HG03060 (cell line): ENCODE data around the gene LLGL1.

Source experiments
- ATAC-seq: cut with Tn5 transposase; IDR thresholded peaks from one replicate; pipeline ENCODE4 v1.9.1; 2021; ENCODE audit warnings: low read depth, moderate number of reproducible peaks; ENCODE audit not compliant: unreplicated experiment

Gene LLGL1

GRCh38 chr17:18228176-18228682 lies 2.8 kb downstream of the LLGL1 start:
- no peak for ATAC-seq

DNA sequence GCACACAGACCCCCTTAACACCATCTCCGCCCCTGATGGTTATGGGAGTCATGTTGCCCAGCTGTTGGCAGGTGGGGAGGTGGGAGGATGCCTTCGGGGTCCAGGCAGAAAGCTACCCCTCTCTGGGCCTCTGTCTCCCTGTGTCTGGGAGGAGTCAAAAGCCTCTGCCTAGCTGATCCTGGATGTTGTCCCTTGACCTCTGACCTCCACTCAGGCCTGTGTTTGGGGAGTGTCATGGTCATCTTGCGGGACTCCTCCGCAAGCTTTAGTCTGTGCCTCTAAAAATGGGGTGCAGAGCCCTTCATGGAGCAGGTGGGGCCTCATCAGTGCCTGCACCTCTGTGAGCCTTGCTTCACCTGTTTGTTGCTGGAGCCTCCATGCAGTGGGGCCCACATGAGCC lies 3.8 kb downstream of the LLGL1 start:
- no peak for ATAC-seq

- no peak for ATAC-seq
Measured at GRCh38 chr17:18229771-18230170, 4.3 kb downstream of the LLGL1 start.

GRCh38 chr17:18230288-18231141 lies 5.1 kb downstream of the LLGL1 start:
- no peak for ATAC-seq

DNA sequence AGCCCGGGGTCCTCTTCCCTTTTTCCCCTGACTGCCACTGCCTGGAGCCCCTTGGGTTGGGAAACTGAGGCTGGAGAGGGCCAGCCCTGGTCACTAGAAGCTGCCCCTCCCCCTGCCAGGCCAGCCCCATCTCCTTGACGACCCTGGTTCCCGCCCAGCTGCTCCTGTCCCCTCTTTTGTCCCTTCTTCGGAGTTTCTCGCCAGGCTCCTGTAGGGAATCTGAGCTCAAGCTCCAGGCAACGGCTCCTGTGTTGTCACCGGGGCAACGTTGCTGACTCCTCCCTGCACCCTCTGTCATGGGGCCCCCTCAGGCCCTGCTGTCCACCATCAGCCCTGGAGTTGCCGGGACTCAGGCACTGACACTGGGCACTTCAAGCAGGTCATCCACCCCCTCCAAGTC lies 5.7 kb downstream of the LLGL1 start:
- ATAC-seq, result no peak

- ATAC-seq, result no peak
Measured at GRCh38 chr17:18233803-18234518, 8.5 kb downstream of the LLGL1 start.

- no peak for ATAC-seq
Measured at GRCh38 chr17:18234853-18235380, 9.5 kb downstream of the LLGL1 start.

- no peak for ATAC-seq
Measured at GRCh38 chr17:18235743-18236256, 10.4 kb downstream of the LLGL1 start.

GRCh38 chr17:18236494-18236893 lies 11.1 kb downstream of the LLGL1 start:
- ATAC-seq, result no peak

GRCh38 chr17:18237461-18237860 lies 12.0 kb downstream of the LLGL1 start:
- no peak for ATAC-seq

- ATAC-seq, result no peak
Measured at GRCh38 chr17:18238299-18238698, 12.9 kb downstream of the LLGL1 start.

DNA sequence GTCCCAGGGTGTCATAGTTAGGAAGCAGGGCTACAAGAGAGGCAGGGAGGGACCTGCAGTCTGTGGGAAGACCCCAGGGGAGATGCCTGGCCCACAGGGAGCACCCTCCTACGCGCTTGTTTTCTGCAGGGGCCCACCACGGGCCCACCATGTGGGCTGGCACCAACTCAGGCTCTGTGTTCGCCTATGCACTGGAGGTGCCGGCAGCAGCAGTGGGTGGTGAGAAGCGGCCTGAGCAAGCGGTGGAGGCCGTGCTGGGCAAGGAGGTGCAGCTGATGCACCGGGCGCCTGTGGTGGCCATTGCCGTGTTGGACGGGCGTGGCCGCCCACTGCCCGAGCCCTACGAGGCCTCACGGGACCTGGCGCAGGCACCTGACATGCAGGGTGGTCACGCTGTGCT lies 15.0 kb downstream of the LLGL1 start:
- ATAC-seq, result no peak

GRCh38 chr17:18241229-18241871 lies 15.9 kb downstream of the LLGL1 start:
- no peak for ATAC-seq

DNA sequence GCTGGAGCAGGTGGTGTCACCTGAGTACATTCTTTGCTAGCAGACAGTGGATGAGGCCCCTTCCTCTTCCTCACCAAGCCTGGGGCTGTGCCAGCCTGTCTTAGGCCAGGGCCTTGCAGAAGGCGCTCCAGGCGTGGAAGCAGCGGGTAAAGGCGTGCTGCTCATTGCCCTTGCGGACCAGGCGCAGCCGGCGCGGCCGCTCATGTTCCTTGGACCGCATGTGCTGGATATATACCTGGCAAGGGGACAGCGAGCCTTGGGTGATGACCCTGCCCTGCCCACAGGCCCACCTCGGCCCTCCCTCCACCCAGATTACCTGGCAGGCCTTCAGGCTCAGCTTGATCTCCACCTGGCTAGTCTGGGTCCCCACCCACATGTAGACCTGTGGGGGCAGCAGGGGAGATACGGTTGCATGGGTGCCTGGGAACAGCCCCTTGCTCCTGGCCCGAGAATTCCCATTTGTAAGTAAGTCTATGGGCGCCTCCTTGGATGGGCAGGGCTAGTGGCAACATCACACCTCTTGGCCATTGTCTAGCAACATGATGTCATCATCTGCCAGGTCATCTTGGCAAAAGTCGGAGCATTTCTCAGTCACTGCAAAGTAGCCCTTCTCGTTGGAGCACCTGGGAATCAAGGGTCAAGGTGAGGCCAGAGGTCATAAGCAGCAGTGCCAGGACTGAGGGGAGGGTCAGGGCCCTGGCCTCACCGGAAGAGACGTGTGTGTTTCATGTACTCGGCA lies 19.8 kb downstream of the LLGL1 start:
- ATAC-seq, result no peak

DNA sequence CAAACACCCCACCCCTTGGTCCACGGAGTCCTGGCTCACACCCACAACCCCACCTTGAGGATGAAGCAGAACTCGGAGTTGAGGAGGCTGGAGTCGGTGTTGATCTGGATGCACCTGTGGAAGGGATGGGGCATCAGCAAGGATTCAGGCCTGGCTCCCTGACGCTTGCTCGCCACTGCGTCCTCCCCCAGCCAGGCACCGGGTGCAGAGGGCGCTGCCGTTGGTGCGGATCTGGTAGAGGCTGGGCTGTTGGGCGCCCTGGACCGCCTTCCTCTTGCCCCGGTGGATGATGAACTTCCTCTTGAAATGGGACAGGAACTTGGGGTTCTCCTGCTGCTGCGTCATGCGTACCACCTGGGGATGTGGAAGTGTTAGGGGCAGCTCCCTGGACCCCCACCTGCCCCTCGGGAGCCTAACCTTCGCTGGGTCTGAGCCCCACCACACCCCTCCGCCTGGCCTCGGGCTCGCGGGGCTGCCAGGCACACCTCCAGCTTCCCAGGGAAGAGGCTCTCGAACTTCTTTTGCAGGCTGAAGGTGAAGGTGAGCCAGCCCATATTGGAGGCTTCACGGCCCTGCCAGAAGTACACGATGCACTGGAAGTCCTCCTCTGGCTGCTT lies 20.8 kb downstream of the LLGL1 start:
- ATAC-seq, result no peak

DNA sequence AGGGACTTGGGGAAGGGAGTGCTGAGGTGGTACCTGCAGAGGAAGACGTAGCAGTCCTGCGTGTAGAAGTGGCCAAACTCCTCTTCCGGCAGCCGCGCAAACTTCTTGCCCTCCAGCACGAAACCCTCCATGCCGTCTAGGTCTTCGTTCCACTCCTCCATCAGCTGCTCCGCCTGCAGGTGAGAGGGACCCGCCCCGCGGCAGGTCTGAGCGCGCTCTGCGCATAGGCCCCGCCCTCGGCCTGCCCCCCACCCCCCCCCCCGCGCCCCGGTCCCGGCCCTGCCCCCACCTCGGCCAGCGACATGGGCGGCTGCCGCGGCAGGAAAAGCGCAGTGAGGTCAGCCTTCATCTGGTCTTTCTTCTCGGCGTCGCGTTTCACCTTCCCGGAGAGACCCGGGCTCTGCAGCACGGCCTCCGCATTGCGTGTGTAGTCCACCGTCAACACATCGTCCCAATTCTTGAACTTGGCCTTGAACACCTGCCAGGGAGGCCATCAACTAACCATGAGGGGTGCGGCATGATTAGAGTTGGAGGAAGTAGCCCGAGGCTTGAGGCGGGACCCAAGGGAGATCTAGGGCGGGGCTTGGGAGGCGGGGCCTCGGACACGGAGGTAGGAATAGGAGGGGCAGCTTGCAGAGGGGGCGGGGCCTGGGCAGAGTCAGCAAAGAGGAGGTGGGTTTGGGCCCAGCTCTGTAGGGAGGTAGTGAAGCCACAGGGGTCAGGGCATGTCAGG lies 21.6 kb downstream of the LLGL1 start:
- ATAC-seq, result no peak

DNA sequence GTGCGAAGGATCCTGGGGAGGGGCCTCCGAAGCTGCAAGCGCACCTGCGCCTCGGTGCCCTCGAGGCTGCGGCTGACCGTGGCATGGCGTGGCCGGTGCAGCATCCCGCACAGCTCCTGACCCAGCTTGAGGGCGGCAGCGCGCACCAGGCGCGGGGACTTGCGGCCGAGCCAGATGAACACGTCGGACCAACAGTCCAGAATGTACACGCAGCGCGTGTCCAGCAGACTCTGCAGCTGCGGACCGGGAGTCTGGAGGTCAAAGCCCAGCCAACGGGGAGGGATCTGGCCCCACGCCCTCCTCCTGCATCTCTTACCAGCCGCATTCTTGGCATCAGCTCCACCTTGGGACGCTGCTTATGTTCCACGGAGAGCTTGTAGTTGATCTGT lies 22.2 kb downstream of the LLGL1 start:
- no peak for ATAC-seq

- ATAC-seq, result no peak
Measured at GRCh38 chr17:18248300-18248731, 22.9 kb downstream of the LLGL1 start.

- no peak for ATAC-seq
Measured at GRCh38 chr17:18248811-18249210, 23.4 kb downstream of the LLGL1 start.
